GM12873 (cell line): ENCODE results near the gene FOXD1.

Experiments used
- CTCF ChIP-seq: IDR thresholded peaks from 2 replicates; pipeline ENCODE4 v1.5.1; 2012; ENCODE audit warnings: low read depth, mild to moderate bottlenecking, moderate library complexity, low read length, control low read depth; ENCODE audit not compliant: insufficient read depth; ENCODE audit errors: missing control alignments

Gene FOXD1

DNA sequence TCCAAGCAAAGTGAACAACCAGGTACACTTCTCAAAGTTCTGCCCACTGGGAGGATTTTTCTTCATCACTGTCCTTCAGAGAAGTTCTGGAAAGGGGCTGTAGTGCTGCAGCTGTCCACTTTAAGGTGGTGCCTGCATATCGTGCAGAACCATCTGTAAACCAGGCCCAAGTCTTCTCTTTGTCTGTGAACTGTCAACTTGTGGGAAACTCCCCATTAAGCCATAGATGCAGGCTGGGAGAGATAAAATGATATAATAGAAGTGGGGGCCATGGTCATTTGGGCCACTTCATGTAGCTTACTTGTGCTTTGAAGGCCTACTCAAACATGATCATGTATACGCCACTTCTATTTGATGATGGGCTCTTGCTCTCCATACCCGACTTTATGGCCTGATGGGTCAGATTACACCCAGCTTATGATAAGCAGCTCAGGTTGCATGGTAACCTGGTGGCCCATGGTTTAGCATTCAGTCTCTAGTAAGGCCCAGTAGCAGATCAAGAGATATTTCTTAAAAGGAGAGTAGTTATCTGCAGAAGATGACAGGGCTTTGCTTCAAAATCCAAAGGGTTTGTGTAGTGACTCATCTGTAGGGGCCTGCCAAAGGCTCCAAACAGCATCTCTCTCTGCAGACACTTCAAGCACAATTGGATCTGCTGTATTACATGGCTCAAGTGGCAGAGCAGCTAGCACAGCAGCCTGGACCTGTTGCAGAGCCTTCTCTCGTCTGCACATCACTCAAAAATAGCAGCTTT, 34.0 kb upstream of the FOXD1 start:
- no peak for TF ChIP-seq CTCF

DNA sequence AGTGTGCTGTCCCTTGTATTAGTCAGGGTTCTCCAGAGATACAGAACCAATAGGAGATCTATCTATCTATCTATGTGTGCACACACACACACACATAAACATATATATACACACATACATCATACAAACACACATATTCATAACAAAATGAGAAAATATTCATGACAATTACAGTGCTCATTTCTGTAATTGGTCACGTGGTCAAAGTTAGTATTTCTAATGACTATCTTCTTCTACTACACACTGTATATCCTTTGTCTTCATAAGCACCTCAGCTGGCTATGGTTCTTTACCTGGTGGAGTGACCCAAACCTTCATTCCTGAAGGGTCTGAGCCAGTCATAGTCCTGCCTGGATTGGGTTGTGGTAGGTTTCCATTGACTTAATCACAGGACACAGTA, 31.9 kb upstream of the FOXD1 start:
- TF ChIP-seq CTCF, result no peak

DNA sequence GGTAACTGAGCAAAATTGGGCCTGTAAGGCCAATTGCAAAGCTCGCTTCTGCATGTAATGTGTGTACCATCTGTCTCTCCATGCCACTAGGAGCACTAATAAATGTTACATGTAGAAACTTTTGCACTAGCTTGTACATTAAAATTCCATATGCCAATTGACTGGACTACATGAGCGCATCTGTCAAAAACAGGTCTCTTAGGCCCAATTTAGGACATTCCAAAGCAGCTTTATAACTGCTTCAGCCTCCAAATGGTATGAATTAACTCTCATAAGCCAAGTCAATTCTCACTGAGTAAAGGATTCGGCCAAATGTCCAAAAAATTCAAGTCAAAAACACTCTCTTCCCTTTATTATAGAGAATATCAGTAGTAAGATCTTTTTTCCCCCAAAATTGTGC, 23.5 kb upstream of the FOXD1 start:
- no peak for TF ChIP-seq CTCF

- TF ChIP-seq CTCF, result no peak
Observed at GRCh38 chr5:73471654-73472053, 23.1 kb upstream of the FOXD1 start.

DNA sequence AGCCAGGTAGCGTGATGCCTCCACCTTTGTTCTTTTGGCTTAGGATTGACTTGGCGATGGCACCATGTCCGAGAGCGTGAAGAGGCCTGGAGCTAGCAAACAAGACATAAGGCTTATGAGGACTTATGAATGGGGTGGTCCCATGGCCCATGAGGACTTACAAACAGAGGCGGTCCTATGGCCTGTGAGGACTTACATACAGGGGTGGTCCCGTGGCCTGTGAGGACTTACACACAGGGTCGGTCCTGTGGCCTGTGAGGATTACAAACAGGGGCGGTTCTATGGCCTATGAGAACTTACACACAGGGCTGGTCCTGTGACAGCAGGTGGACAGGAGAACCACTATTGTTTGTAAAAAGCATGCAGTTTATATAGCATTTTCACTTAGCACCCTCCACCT, 21.3 kb upstream of the FOXD1 start:
- TF ChIP-seq CTCF, result no peak

DNA sequence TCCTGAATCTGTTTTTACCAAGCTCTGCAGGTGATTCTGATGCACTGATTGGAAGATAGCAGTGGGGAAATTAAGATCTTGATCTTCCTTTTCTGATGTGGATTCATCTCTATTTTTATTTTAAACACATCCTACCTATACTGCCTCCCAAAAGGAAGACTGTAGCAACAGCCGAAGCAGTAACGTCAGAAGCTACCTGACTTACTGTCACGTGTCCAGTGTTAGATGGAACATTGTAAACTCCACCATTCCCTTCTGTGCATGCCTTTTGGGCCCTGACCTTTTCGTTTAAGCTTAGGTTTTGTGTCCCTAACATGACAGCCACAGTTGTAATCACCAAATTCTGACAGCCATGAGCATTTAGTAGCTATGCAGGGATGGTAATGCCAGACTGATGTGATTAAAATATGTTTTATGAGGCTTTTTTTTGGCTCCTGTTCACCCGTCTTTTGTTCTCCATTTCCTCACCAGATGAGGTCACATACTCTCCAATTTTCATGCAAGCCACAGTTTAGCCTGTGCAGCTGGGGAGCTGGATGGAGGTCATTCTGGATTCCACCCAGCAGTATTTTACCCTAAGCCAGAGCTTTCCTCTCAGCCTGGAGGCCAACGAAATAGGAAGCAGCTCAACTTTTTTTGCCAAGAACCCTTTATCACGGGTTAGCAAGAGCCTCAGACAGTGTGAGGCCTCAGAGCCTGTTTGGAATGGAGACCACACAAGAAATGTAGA, 15.6 kb upstream of the FOXD1 start:
- no peak for TF ChIP-seq CTCF

DNA sequence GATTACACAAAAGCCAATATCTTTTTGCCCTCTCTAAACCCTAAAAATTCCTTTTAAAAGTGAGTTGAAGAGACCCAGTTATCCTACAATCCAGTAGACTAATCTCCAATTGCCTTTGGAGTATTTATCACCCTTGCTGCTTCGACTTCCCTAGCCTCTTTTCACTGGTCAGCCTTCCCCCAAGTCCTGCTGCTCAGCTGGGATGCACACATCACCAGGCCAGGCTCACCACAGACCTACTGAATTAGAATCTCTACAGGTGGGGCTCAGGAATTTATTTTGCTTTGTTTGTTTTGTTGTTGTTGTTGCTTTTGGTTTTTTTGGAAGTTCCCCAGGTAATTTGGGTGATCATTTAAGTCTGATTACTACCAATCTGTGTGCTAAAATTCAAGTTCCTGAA, 11.6 kb upstream of the FOXD1 start:
- no peak for TF ChIP-seq CTCF
